HEK293 (cell line): ENCODE measurements around the gene EPHA4.
A peak's percentile ranks its signal among the peaks of the same experiment; 100 is the strongest.

Experiments used
- CTCF ChIA-PET: fragments of 350-600 bp; formaldehyde crosslinking; extraction: SDS; loops from one replicate; lab custom pipeline; 2021; ENCODE audit warnings: antibody characterized with exemption; lab: Yijun Ruan, JAX
- POLR2A ChIA-PET: fragments of 300-600 bp; formaldehyde crosslinking; extraction: SDS; loops from one replicate; lab custom pipeline; 2020; ENCODE audit warnings: antibody characterized with exemption, inconsistent platforms; lab: Yijun Ruan, JAX
- H3K27ac ChIP-seq: fragments of 200-500 bp; sonication (Bioruptor generic); 2 replicates; pipeline ENCODE4 v1.5.1; 2014; ENCODE audit warnings: low read depth, low read length, control low read depth, inconsistent platforms; ENCODE audit errors: extremely low read depth
- H3K36me3 ChIP-seq, 2 experiments: fragments of 200-500 bp in 1 of 2; sonication (Bioruptor generic) in 1 of 2; 1 replicate in 1 of 2; 2 replicates in 1 of 2; pipeline ENCODE4 v1.5.1; 2014 to 2017; ENCODE audit warnings: inconsistent platforms in 2 of 2, low read length in 2 of 2; ENCODE audit not compliant: control insufficient read depth in 2 of 2, insufficient read depth in 1 of 2
- H3K4me1 ChIP-seq: fragments of 200-500 bp; sonication (Bioruptor generic); 2 replicates; pipeline ENCODE4 v1.5.1; 2014; ENCODE audit warnings: mild to moderate bottlenecking, low read length, inconsistent platforms; ENCODE audit not compliant: control insufficient read depth, insufficient read depth
- H3K4me3 ChIP-seq: 2 replicates; pipeline ENCODE4 v1.5.1; 2011; ENCODE audit warnings: low read depth, mild to moderate bottlenecking, control low read depth, low read length, moderate library complexity
- H3K9me3 ChIP-seq: fragments of 200-500 bp; sonication (Bioruptor generic); 2 replicates; pipeline ENCODE4 v1.5.1; 2014; ENCODE audit warnings: low read depth, low read length, inconsistent platforms; ENCODE audit not compliant: control insufficient read depth, insufficient read depth
- GLI4 ChIP-seq: fragments of 450-650 bp; formaldehyde crosslinking; IDR thresholded peaks from 2 replicates; pipeline ENCODE4 v1.5.1; 2016; ENCODE audit warnings: missing biosample characterization, missing genetic modification characterization
- IKZF3 ChIP-seq: fragments of 450-650 bp; IDR thresholded peaks from 2 replicates; pipeline ENCODE4 v1.5.0; 2018; ENCODE audit warnings: missing biosample characterization, mild to moderate bottlenecking, missing genetic modification characterization, moderate library complexity
- ZBTB17 ChIP-seq: fragments of 450-650 bp; formaldehyde crosslinking; IDR thresholded peaks from 2 replicates; pipeline ENCODE4 v1.5.1; 2016; ENCODE audit warnings: missing biosample characterization, missing genetic modification characterization
- ZNF174 ChIP-seq: fragments of 450-650 bp; formaldehyde crosslinking; IDR thresholded peaks from 2 replicates; pipeline ENCODE4 v1.5.0; 2017; ENCODE audit warnings: missing biosample characterization, mild to moderate bottlenecking, missing genetic modification characterization
- ZNF391 ChIP-seq: fragments of 450-650 bp; formaldehyde crosslinking; IDR thresholded peaks from 2 replicates; pipeline ENCODE4 v1.5.1; 2016; ENCODE audit warnings: low read depth, missing biosample characterization, missing genetic modification characterization, borderline replicate concordance
- ZNF394 ChIP-seq: fragments of 450-650 bp; formaldehyde crosslinking; IDR thresholded peaks from 2 replicates; pipeline ENCODE4 v1.5.1; 2016; ENCODE audit warnings: missing biosample characterization, missing genetic modification characterization, mild to moderate bottlenecking, moderate library complexity, borderline replicate concordance
- ZNF416 ChIP-seq: fragments of 450-650 bp; formaldehyde crosslinking; IDR thresholded peaks from 2 replicates; pipeline ENCODE4 v1.5.1; 2016; ENCODE audit warnings: missing biosample characterization, missing genetic modification characterization
- ZNF626 ChIP-seq: fragments of 450-650 bp; sonication (Bioruptor Pico); formaldehyde crosslinking; IDR thresholded peaks from 2 replicates; pipeline ENCODE4 v1.5.1; 2018; ENCODE audit warnings: missing biosample characterization, missing genetic modification characterization, inconsistent platforms
- ZNF677 ChIP-seq: fragments of 450-650 bp; IDR thresholded peaks from 2 replicates; pipeline ENCODE4 v1.5.0; 2018; ENCODE audit warnings: missing biosample characterization, mild to moderate bottlenecking, missing genetic modification characterization, moderate library complexity
- ZNF747 ChIP-seq: fragments of 450-650 bp; formaldehyde crosslinking; IDR thresholded peaks from 2 replicates; pipeline ENCODE4 v1.5.1; 2016; ENCODE audit warnings: missing biosample characterization, missing genetic modification characterization
- ZNF830 ChIP-seq: fragments of 450-650 bp; IDR thresholded peaks from 2 replicates; pipeline ENCODE4 v1.5.0; 2018; ENCODE audit warnings: missing biosample characterization, missing genetic modification characterization, low read depth, mild to moderate bottlenecking, moderate library complexity
- TF ChIP-seq, protein P1 (sequence below): fragments of 450-650 bp; formaldehyde crosslinking; IDR thresholded peaks from 2 replicates; pipeline ENCODE4 v1.5.1; 2017; ENCODE audit warnings: missing biosample characterization, missing genetic modification characterization
- TF ChIP-seq, protein P2 (sequence below): fragments of 450-650 bp; formaldehyde crosslinking; IDR thresholded peaks from 2 replicates; pipeline ENCODE4 v1.5.1; 2016; ENCODE audit warnings: missing biosample characterization, missing genetic modification characterization
- TF ChIP-seq, protein P3 (sequence below): fragments of 450-650 bp; IDR thresholded peaks from 2 replicates; pipeline ENCODE4 v1.5.1; 2018; ENCODE audit warnings: missing biosample characterization, mild to moderate bottlenecking, missing genetic modification characterization
- TF ChIP-seq, protein P4 (sequence below): fragments of 450-650 bp; formaldehyde crosslinking; IDR thresholded peaks from 2 replicates; pipeline ENCODE4 v1.5.1; 2017; ENCODE audit warnings: missing biosample characterization, missing genetic modification characterization
- TF ChIP-seq, protein P5 (sequence below): fragments of 450-650 bp; formaldehyde crosslinking; IDR thresholded peaks from 2 replicates; pipeline ENCODE4 v1.5.1; 2016; ENCODE audit warnings: missing biosample characterization, missing genetic modification characterization, low read depth
- TF ChIP-seq, protein P6 (sequence below): fragments of 450-650 bp; formaldehyde crosslinking; IDR thresholded peaks from 2 replicates; pipeline ENCODE4 v1.5.1; 2016; ENCODE audit warnings: missing biosample characterization, missing genetic modification characterization
- TF ChIP-seq, protein P7 (sequence below): fragments of 450-650 bp; formaldehyde crosslinking; IDR thresholded peaks from 2 replicates; pipeline ENCODE4 v1.5.1; 2016; ENCODE audit warnings: missing biosample characterization, missing genetic modification characterization

Gene EPHA4

DNA sequence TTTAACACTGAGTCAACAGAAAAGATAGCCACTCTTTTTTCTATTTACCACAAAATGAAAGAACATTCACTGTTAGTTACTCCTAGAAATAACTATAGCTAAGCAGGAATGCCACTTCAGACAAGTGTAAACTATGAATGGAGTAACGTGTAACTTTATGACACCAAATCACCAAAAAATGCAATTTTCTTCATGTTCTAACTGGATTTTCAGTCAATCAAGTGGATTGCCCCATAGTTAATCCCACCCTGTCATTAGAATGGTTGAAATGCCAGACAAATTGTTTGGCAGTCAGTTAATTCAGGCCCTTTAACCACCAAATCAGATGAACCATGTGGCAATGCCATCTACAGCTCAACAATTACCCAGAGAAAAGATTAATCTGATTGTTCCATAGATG lies 9.9 kb downstream of the EPHA4 start:
- Histone ChIP-seq H3K27ac (no peak overlapping the region), H3K36me3 (peaks cover 0 to 20% of the 10 kb centered on the region in 2 experiments; a peak in 2 of 3 replicates), H3K9me3 (no peaks in the 10 kb centered on the region), H3K4me1 (peaks cover 8% of the 10 kb centered on the region; the same call in 1 of the 2 replicates), H3K4me3 (no peak overlapping the region)
- CTCF ChIA-PET: interaction anchor here (0.6 to 0.7 kb wide), 2 partner anchors 929 to 1825 kb away, joined by 3 to 4 read pairs; no protein-coding TSS in a partner anchor
- POLR2A ChIA-PET: no interaction called here
- no peak for TF ChIP-seq IKZF3 (tag by site-specific recombination)
- TF ChIP-seq, protein P1, sequence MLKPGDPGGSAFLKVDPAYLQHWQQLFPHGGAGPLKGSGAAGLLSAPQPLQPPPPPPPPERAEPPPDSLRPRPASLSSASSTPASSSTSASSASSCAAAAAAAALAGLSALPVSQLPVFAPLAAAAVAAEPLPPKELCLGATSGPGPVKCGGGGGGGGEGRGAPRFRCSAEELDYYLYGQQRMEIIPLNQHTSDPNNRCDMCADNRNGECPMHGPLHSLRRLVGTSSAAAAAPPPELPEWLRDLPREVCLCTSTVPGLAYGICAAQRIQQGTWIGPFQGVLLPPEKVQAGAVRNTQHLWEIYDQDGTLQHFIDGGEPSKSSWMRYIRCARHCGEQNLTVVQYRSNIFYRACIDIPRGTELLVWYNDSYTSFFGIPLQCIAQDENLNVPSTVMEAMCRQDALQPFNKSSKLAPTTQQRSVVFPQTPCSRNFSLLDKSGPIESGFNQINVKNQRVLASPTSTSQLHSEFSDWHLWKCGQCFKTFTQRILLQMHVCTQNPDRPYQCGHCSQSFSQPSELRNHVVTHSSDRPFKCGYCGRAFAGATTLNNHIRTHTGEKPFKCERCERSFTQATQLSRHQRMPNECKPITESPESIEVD: 0 out of 2 replicates have a peak, but pooled peaks have one; percentile 31

DNA sequence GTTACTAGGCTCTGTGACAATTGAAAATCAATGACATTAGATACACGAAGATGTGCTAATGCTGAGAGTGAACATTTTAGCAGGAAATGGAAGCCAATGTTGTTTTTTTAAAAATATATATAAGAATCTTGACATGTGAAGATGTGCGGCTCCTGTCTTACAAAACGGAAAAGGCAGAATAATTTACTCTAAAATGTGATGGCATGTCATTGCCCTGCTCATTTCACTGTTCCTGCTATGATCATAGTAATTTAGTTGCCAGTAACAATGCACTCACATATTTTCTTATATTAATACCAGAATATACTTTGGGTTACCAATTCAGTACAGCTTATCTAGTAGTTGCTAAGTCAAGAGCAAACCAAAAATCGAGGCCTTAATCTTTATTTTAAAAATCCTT lies 10.3 kb downstream of the EPHA4 start:
- CTCF ChIA-PET: interaction anchor here (0.7 kb wide), 1 partner anchor 929 kb away, joined by 4 read pairs; no protein-coding TSS in a partner anchor
- TF ChIP-seq ZNF416 (tag by site-specific recombination) (no peak), ZNF391 (tag by site-specific recombination) (no peak), ZBTB17 (tag by site-specific recombination) (no peak), ZNF174 (tag by site-specific recombination) (no peak), ZNF677 (tag by site-specific recombination) (no peak), ZNF394 (tag by site-specific recombination) (no peak), ZNF626 (no peak), GLI4 (tag by site-specific recombination) (no peak), ZNF747 (tag by site-specific recombination) (no peak), ZNF830 (no peak)
- TF ChIP-seq, protein P2, sequence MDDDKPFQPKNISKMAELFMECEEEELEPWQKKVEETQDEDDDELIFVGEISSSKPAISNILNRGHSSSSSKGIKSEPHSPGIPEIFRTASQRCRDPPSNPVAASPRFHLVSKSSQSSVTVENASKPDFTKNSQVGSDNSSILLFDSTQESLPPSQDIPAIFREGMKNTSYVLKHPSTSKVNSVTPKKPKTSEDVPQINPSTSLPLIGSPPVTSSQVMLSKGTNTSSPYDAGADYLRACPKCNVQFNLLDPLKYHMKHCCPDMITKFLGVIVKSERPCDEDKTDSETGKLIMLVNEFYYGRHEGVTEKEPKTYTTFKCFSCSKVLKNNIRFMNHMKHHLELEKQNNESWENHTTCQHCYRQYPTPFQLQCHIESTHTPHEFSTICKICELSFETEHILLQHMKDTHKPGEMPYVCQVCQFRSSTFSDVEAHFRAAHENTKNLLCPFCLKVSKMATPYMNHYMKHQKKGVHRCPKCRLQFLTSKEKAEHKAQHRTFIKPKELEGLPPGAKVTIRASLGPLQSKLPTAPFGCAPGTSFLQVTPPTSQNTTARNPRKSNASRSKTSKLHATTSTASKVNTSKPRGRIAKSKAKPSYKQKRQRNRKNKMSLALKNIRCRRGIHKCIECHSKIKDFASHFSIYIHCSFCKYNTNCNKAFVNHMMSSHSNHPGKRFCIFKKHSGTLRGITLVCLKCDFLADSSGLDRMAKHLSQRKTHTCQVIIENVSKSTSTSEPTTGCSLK: no peak
- TF ChIP-seq, protein P3, sequence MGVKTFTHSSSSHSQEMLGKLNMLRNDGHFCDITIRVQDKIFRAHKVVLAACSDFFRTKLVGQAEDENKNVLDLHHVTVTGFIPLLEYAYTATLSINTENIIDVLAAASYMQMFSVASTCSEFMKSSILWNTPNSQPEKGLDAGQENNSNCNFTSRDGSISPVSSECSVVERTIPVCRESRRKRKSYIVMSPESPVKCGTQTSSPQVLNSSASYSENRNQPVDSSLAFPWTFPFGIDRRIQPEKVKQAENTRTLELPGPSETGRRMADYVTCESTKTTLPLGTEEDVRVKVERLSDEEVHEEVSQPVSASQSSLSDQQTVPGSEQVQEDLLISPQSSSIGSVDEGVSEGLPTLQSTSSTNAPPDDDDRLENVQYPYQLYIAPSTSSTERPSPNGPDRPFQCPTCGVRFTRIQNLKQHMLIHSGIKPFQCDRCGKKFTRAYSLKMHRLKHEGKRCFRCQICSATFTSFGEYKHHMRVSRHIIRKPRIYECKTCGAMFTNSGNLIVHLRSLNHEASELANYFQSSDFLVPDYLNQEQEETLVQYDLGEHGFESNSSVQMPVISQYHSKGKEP (tag by site-specific recombination): no peak
- TF ChIP-seq, protein P4, sequence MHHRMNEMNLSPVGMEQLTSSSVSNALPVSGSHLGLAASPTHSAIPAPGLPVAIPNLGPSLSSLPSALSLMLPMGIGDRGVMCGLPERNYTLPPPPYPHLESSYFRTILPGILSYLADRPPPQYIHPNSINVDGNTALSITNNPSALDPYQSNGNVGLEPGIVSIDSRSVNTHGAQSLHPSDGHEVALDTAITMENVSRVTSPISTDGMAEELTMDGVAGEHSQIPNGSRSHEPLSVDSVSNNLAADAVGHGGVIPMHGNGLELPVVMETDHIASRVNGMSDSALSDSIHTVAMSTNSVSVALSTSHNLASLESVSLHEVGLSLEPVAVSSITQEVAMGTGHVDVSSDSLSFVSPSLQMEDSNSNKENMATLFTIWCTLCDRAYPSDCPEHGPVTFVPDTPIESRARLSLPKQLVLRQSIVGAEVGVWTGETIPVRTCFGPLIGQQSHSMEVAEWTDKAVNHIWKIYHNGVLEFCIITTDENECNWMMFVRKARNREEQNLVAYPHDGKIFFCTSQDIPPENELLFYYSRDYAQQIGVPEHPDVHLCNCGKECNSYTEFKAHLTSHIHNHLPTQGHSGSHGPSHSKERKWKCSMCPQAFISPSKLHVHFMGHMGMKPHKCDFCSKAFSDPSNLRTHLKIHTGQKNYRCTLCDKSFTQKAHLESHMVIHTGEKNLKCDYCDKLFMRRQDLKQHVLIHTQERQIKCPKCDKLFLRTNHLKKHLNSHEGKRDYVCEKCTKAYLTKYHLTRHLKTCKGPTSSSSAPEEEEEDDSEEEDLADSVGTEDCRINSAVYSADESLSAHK: no peak
- TF ChIP-seq, protein P5, sequence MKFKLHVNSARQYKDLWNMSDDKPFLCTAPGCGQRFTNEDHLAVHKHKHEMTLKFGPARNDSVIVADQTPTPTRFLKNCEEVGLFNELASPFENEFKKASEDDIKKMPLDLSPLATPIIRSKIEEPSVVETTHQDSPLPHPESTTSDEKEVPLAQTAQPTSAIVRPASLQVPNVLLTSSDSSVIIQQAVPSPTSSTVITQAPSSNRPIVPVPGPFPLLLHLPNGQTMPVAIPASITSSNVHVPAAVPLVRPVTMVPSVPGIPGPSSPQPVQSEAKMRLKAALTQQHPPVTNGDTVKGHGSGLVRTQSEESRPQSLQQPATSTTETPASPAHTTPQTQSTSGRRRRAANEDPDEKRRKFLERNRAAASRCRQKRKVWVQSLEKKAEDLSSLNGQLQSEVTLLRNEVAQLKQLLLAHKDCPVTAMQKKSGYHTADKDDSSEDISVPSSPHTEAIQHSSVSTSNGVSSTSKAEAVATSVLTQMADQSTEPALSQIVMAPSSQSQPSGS: no peak
- TF ChIP-seq, protein P6, sequence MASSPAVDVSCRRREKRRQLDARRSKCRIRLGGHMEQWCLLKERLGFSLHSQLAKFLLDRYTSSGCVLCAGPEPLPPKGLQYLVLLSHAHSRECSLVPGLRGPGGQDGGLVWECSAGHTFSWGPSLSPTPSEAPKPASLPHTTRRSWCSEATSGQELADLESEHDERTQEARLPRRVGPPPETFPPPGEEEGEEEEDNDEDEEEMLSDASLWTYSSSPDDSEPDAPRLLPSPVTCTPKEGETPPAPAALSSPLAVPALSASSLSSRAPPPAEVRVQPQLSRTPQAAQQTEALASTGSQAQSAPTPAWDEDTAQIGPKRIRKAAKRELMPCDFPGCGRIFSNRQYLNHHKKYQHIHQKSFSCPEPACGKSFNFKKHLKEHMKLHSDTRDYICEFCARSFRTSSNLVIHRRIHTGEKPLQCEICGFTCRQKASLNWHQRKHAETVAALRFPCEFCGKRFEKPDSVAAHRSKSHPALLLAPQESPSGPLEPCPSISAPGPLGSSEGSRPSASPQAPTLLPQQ: no peak
- TF ChIP-seq, protein P7, sequence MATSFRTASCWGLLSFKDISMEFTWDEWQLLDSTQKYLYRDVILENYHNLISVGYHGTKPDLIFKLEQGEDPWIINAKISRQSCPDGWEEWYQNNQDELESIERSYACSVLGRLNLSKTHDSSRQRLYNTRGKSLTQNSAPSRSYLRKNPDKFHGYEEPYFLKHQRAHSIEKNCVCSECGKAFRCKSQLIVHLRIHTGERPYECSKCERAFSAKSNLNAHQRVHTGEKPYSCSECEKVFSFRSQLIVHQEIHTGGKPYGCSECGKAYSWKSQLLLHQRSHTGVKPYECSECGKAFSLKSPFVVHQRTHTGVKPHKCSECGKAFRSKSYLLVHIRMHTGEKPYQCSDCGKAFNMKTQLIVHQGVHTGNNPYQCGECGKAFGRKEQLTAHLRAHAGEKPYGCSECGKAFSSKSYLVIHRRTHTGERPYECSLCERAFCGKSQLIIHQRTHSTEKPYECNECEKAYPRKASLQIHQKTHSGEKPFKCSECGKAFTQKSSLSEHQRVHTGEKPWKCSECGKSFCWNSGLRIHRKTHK (tag by site-specific recombination): no peak
- H3K27ac ChIP-seq: no peak overlapping the region
- H3K4me1 ChIP-seq: 0 out of 2 replicates have a peak, but pooled peaks cover 8% of the 10 kb centered on the region
- POLR2A ChIA-PET: no interaction called here
- no peak overlapping the region for H3K4me3 ChIP-seq
- no peaks in the 10 kb centered on the region for H3K9me3 ChIP-seq
- peaks cover 0 to 18% of the 10 kb centered on the region in 2 experiments; a peak in 2 of 3 replicates for H3K36me3 ChIP-seq
